Coronary artery (tissue), 2 donors: ENCODE data around the gene DUSP1.
A peak's percentile ranks its signal among the peaks of the same experiment; 100 is the strongest.

Source experiments
- DNase-seq: peaks from one replicate; pipeline ENCODE4 v3.0.0-alpha.2; 2017; ENCODE audit warnings: low spot score
- H3K27ac ChIP-seq, 2 donors: fragments of 200-600 bp; sonication (generic); one replicate each; pipeline ENCODE4 v1.5.1; 2016 to 2019
- H3K4me3 ChIP-seq: fragments of 200-600 bp; sonication (generic); 2 replicates; pipeline ENCODE4 v1.5.1; 2016; ENCODE audit warnings: mild to moderate bottlenecking, moderate library complexity
- CTCF ChIP-seq: fragments of 200-600 bp; sonication (generic); IDR thresholded peaks from one replicate; pipeline ENCODE4 v1.5.1; 2019; ENCODE audit warnings: antibody characterized with exemption

The DUSP1 gene

GRCh38 chr5:172802567-172803176 is 31.7 kb upstream of the DUSP1 start:
- no peak for DNase-seq
- Histone ChIP-seq H3K4me3 (no peak overlapping the region), H3K27ac (no peak overlapping the region)
- no peak for TF ChIP-seq CTCF

GRCh38 chr5:172802112-172802511 is 31.1 kb upstream of the DUSP1 start:
- Histone ChIP-seq H3K27ac (peak overlapping the region in 1 of 2 donors; percentile 58), H3K4me3 (no peak overlapping the region)
- no peak for TF ChIP-seq CTCF
- no peak for DNase-seq

DNA sequence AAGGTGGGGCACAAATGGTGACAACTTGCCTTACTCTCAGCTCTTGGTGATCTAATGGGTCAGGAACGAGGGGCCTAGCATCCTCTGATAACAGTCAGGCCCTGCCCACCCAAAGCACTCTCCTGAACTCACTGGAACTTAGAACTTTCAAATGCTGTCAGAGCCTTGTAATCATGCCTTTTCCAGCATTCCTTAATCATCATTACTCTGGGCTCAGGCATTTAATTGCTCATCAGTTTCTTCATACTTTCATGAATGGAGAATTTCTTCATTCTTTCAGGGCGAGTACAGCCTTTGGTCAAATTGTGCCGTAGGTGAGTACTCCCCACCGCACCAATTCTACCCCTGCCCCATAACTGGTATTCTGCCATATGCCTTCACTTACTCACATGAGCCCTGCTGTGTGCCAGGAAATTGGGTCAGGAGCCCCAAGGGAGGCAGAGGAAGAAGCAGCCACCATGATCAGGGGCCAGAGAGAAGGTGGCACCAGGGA is 30.2 kb upstream of the DUSP1 start:
- TF ChIP-seq CTCF = no peak
- peak overlapping the region in 1 of 2 donors; percentile 58 for H3K27ac ChIP-seq
- DNase-seq = peak; percentile 76

DNA sequence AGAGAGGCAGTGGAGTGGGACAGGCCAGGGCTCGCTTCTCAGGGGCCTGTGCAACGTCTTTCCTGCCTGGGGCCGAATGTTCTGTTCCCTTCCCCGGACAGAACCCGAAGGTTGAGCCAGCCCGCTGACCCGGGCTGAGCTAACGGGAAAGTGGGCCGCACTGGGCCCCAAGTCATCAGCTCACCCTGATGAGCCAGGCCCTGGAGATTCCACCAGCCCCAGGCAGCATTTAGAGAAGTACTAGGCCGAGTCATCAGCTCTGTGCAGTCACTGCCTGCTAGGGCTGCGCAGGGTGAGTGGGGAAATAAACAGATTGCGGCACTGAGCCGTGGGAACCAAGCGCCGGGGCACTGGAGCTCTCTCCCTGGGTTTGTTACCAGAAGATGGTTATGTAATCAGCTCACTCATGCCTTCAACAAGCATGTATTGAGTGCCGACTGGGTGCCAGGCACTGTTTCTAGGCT is 29.1 kb upstream of the DUSP1 start:
- DNase-seq = no peak
- H3K4me3 ChIP-seq = no peak overlapping the region
- peak overlapping the region; percentile 89 to 96 for H3K27ac ChIP-seq
- no peak for TF ChIP-seq CTCF

More for the DNA sequence above, 30.2 kb upstream of the DUSP1 start:
- H3K4me3 ChIP-seq = no peak overlapping the region

- DNase-seq = no peak
These were observed 28.4 kb upstream of the DUSP1 start for GRCh38 chr5:172799416-172799815.

GRCh38 chr5:172798422-172799215 is 27.6 kb upstream of the DUSP1 start:
- no peak for TF ChIP-seq CTCF
- Histone ChIP-seq H3K4me3 (peak overlapping the region; percentile 36), H3K27ac (peak overlapping the region; percentile 89 to 96)
- DNase-seq = no peak

More at GRCh38 chr5:172799416-172799815, 28.4 kb upstream of the DUSP1 start:
- TF ChIP-seq CTCF = no peak
- Histone ChIP-seq H3K27ac (peak overlapping the region; percentile 89 to 96), H3K4me3 (no peak overlapping the region)
